ENCODE results near the gene CALR.
"Not testable (repeated sequence)": the region's sequence is repeated elsewhere in the genome, so short reads cannot be mapped to it uniquely, and the experiment has no call there.

Gene CALR

DNA sequence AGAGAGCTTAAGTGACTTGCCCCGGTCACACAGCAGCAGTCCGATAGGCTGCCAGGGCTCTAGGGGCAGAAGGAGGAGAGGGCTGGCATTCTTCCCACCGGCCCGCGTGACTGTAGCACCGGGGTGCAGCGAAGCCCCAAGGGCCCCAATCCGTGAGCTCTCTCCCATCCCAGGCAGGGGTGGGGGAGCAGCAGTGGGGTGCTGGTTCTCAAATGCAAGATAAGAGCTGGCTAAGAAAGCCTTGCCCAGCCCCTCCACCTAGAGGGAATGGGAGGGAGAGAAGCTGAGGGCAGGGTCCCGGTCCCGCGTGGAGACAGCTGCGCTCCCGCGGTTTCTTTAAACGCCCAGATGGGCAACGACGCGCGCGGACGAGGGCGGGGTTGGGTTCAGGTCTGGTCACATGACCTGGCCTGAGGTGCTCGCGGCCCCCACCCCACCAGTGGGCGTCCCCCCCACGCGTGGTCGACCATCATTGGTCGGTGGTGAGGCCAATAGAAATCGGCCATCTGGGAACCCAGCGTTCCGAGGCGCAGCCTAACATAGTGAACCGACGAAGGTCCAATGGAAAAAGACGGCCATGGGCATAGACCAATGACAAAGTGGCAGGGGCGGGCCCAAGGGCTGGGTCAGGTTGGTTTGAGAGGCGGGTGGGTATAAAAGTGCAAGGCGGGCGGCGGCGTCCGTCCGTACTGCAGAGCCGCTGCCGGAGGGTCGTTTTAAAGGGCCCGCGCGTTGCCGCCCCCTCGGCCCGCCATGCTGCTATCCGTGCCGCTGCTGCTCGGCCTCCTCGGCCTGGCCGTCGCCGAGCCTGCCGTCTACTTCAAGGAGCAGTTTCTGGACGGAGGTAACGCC lies at the start of gene CALR:
Gene CALR (plus strand): TSS at position 683 of the 852 bp plus-strand sequence. CDS start 71 bp downstream, at position 754.
- intact Hi-C loops (cut with DNase I; ENCODE audit: low total_unique reads), result no loop called here
- Histone ChIP-seq H3K4me3 (peak within 1 kb of the TSS; percentile 91), H3K27me3 (no peaks in the 10 kb centered on the region), H3K4me1 (peaks cover 0 to 45% (median 35%) of the 10 kb centered on the region in 4 donors), H3K27ac (peak within 1 kb of the TSS; percentile 92 to 93), H3K36me3 (peaks cover 29 to 34% (median 31%) of the 10 kb centered on the region in 3 donors), H3K9me3 (no peaks in the 10 kb centered on the region)
- DNase-seq, result peak; percentile 100
- TF ChIP-seq, protein P1, sequence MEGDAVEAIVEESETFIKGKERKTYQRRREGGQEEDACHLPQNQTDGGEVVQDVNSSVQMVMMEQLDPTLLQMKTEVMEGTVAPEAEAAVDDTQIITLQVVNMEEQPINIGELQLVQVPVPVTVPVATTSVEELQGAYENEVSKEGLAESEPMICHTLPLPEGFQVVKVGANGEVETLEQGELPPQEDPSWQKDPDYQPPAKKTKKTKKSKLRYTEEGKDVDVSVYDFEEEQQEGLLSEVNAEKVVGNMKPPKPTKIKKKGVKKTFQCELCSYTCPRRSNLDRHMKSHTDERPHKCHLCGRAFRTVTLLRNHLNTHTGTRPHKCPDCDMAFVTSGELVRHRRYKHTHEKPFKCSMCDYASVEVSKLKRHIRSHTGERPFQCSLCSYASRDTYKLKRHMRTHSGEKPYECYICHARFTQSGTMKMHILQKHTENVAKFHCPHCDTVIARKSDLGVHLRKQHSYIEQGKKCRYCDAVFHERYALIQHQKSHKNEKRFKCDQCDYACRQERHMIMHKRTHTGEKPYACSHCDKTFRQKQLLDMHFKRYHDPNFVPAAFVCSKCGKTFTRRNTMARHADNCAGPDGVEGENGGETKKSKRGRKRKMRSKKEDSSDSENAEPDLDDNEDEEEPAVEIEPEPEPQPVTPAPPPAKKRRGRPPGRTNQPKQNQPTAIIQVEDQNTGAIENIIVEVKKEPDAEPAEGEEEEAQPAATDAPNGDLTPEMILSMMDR (IDR thresholded peaks at IDR 0.05), result no peak

DNA sequence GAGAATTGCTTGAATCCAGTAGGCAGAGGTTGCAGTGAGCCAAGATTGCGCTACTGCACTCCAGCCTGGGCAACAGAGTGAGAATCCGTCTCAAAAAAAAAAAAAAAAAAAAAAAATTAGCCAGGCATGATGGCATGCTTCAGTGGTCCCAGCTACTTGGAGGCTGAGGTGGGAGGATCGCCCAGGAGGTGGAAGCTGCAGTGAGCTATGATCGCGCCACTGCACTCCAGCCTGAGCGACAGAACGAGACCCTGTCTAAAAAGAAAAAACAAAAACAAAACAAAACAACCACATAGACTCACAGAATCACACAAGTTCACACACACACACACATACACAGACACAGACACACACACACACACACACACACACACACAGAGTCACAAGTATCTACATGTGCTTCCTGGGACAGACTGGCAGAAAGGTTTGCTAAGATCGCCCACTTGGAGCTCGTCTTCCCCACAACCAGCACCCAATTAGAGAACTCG lies 48.1 kb upstream of the CALR start:
- peaks cover 5 to 22% (median 17%) of the 10 kb centered on the region in 3 donors for H3K36me3 ChIP-seq
- H3K27me3 ChIP-seq, result peaks cover 0 to 24% of the 10 kb centered on the region in 2 donors
- H3K4me3 ChIP-seq, result peak overlapping the region; percentile 7 to 77
- intact Hi-C loops (cut with DNase I; ENCODE audit: low total_unique reads); DNase-seq; H3K9me3 ChIP-seq: not testable (repeated sequence)
- peak overlapping the region; percentile 70 to 80 for H3K27ac ChIP-seq
- peaks cover 0 to 31% (median 23%) of the 10 kb centered on the region in 4 donors for H3K4me1 ChIP-seq

DNA sequence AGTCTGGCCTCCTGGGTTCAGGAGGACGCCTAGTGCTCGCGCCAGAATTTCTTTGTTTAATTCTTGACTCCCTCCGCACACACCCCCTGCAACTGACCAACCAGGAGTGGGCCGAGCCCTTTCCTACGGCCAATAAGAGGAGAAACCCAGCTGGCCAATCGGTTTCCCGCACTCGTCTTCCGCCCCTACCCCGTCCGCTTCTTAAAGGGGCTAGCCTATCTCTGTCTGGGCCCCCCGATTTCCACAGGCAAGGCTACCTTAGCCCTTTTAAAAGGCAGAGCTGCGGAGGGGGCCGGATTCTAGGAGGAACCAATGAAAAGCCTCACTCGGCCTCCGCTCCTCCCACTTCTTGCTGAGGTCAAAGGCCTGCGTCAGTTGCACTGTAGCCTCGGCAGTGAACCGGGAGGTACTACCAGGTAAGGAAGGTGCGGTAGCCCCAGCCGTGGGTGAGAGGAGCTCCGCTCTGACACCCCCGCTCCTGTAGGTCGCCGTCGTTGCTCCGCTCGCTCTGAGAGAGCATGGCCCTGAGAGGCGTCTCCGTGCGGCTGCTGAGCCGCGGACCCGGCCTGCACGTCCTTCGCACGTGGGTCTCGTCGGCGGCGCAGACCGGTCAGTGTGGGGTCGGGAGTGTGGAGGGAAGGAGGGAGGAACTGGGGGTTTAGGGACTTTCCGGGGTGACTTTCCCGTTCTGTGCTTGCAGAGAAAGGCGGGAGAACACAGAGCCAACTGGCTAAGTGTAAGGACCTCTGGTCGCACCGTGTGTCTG lies 47.4 kb upstream of the CALR start, which contains the start of gene GCDH:
Gene GCDH (plus strand): TSS at position 374 of the 766 bp plus-strand sequence. CDS start 145 bp downstream, at position 519.
- Histone ChIP-seq H3K36me3 (peaks cover 5 to 26% (median 19%) of the 10 kb centered on the region in 3 donors), H3K9me3 (no peaks in the 10 kb centered on the region), H3K4me1 (peaks cover 0 to 25% (median 17%) of the 10 kb centered on the region in 4 donors), H3K27ac (peak within 1 kb of the TSS; percentile 70 to 80), H3K4me3 (peak within 1 kb of the TSS; percentile 77 to 85), H3K27me3 (peaks cover 0 to 18% of the 10 kb centered on the region in 2 donors)
- DNase-seq, result peak; percentile 99
- TF ChIP-seq, protein P1 (IDR thresholded peaks at IDR 0.05), result no peak
- intact Hi-C loops (cut with DNase I; ENCODE audit: low total_unique reads), result no loop called here

DNA sequence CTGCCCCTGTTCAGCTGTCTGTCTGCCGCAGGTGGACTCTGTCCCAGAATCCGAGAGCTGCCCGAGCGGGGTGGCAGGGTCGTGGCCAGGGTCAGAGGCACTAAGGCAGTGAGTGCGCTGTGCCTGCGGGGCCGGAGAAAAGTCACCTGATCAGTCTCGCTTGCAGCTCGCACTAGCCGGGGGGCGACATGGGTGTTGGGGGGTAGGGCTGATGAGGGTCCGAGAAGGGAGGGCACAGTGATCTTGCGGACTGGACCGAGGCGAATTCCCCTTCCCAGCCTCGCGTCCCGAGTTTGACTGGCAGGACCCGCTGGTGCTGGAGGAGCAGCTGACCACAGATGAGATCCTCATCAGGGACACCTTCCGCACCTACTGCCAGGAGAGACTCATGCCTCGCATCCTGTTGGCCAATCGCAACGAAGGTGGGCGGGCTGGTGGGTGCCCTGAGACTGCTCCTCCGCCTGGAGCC lies 46.8 kb upstream of the CALR start:
- Histone ChIP-seq H3K36me3 (peaks cover 10 to 32% (median 25%) of the 10 kb centered on the region in 3 donors), H3K4me3 (peak overlapping the region; percentile 77 to 85), H3K4me1 (peaks cover 0 to 23% (median 14%) of the 10 kb centered on the region in 4 donors), H3K9me3 (no peaks in the 10 kb centered on the region), H3K27me3 (peaks cover 0 to 12% of the 10 kb centered on the region in 2 donors), H3K27ac (peak overlapping the region; percentile 70 to 80)
- no peak for DNase-seq
- TF ChIP-seq, protein P1 (IDR thresholded peaks at IDR 0.05), result no peak
- intact Hi-C loops (cut with DNase I; ENCODE audit: low total_unique reads), result no loop called here

DNA sequence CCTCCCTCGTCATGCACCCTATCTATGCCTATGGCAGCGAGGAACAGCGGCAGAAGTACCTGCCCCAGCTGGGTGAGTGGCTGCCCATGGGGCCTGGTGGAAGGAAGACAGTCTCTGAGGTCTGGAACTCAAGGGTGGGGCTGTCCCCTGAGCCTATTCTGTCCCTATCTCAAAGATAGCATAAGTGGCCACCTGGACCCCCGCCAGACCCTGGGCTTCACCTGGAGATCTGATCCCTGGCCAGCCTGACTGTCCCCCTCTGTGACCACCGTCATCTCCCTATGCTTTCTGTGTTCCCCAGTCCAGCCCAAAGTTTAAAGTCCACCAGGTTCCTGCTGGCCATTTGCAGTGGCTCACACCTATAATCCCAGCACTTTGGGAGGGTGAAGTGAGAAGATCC lies 44.8 kb upstream of the CALR start:
- TF ChIP-seq, protein P1 (IDR thresholded peaks at IDR 0.05), result no peak
- no peaks in the 10 kb centered on the region for H3K27me3 ChIP-seq
- intact Hi-C loops (cut with DNase I; ENCODE audit: low total_unique reads), result no loop called here
- no peak for DNase-seq
- H3K36me3 ChIP-seq, result peaks cover 24 to 52% (median 42%) of the 10 kb centered on the region in 3 donors
- H3K9me3 ChIP-seq, result no peaks in the 10 kb centered on the region
- H3K4me1 ChIP-seq, result peaks cover 0 to 23% (median 14%) of the 10 kb centered on the region in 4 donors
- no peak overlapping the region for H3K4me3 ChIP-seq
- no peak overlapping the region for H3K27ac ChIP-seq

Measured in tibial artery (tissue), 4 donors.